NCI-H524 (cell line): Measurements from ENCODE around the gene AGAP5.

Source experiments
- DNase-seq, 2 experiments: peaks; one replicate each; lab custom pipeline; 2025; lab: John Stamatoyannopoulos, UW

AGAP5 gene

DNA sequence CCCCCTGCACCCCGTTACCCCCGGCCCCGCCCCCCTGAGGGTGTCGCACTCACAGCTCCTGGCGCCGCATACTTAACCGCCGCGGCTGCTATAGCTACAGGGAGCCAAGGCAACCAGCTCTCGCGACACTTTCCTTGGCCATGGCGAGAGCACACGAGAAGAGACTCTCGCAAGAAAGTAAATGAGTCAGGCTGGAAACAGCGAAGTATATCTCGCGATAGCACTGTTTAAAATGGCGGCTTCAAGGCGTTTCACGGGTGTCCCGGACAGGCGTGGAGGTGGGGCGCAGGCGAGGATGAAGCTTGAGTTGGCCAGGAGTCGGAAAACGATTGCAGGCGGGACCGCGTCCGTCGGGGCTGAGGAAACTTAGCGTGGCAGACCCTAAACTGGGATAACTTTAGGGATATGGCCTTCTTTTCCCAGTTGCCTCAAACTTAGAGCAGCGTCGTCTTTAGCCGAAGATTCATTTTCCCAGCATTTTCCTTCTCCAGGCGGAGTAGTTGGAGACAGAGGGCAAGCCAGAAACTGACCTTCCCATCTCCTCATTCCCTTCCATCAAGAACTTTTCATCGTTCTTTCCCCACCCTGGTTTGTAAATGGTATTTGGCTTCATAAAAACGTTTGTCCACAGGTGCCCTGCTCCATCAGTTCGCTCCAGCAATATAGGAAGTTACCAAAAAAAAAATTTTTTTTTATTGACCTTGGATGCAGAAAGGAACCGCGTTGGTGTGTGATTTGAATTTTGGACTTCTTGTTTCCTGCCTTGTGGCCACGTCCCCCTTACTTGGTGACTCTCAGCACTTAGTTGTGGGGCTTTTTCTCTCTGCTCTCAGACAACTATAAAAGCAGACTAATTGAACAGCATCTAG, 71.8 kb downstream of the AGAP5 start:
- peak; percentile 73 to 90 for DNase-seq

DNA sequence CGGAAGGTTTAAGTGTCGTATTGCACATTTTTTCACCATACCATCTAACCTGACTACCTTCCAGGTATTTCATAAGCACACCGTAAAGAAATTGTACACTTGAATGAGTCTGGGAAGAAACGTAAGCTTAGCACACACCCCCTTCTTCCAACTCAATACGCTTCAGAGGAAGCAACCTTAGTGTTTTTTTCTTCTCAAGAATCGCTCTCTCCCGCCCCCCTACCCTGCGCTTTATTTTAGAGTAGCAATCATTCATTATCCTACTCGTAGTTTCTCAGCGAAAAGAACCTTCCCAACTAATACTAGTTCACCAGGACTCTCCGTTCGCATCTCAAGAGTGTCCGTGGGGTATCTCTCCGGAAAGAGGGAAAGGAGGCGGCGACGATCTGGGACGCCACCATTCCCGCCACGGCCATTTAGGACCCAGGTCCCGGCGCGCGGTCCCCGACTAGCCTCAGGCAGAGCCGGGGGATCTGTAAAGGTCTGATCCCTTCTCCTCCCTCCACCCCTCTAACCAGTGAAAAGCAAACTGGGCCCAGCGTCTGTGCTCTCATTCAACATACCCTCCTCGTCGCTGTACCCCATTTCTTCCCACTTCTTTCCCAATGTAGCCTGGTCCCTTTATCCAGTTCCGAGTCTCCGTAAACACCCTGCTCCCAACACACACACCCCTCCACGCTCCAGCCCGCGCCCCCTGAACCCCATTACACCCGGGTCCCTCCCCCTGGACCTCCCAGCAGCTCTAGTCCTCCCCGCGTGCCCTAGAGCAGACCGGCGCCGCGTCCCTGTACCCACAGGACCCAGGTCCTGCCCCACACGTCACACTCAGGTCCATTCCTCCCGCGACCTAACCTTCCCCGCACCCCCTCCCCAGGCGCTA, 72.7 kb downstream of the AGAP5 start:
- peak in 1 of 2 experiments; percentile 25 for DNase-seq
